Measurements from ENCODE around the gene ACYP1.
A peak's percentile ranks its signal among the peaks of the same experiment; 100 is the strongest.

The ACYP1 gene

DNA sequence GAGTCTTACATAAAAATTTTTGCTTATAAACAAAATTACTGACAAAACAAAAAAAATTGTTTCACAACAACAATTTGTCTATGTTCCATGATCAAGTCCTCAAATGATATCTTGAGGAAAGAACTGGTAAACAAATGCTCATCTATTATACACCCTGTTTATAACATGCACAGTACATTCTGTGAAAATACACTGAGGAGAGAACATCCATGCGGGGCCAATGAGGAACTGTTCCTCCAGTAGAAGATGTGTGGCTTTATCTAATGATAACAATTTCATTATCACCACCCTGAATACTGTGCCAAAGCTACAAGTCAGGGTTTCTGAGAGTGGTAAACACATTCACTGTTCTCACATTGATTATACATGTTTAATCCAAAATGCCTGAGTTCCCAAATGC lies 23.3 kb downstream of the ACYP1 start:
- DNase-seq, result no peak

- DNase-seq, result no peak
Observed at GRCh38 chr14:75032939-75033338, 30.9 kb downstream of the ACYP1 start.

- no peak for DNase-seq
Observed at GRCh38 chr14:75030147-75030546, 33.7 kb downstream of the ACYP1 start.

- no peak for DNase-seq
Observed at GRCh38 chr14:75025876-75026275, 37.9 kb downstream of the ACYP1 start.

GRCh38 chr14:75025082-75025481 lies 38.7 kb downstream of the ACYP1 start:
- peak; percentile 58 for DNase-seq

GRCh38 chr14:75023108-75023507 lies 40.7 kb downstream of the ACYP1 start:
- no peak for DNase-seq

GRCh38 chr14:75022655-75023054 lies 41.2 kb downstream of the ACYP1 start:
- DNase-seq, result no peak

DNA sequence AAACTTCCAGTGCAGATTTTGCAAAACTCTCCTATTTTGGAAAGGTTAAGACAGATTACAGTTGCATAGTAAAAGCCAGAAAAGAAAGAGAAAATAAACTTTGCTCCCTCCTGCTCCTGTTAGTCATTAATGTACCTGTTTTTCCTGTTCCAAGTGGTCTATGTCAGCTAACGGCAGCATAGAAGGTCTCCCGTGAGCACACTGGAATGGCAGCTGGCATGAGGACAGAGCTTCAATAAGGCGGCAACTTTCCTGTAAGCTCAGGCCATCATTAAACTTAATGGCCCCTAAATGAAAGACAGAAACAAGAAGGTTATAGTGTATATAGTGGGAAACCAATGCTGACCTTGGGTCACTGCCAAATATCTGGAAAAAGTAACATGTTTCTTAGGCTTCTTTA lies 45.1 kb downstream of the ACYP1 start:
- DNase-seq, result no peak

GRCh38 chr14:75016815-75017214 lies 47.0 kb downstream of the ACYP1 start:
- no peak for DNase-seq

DNA sequence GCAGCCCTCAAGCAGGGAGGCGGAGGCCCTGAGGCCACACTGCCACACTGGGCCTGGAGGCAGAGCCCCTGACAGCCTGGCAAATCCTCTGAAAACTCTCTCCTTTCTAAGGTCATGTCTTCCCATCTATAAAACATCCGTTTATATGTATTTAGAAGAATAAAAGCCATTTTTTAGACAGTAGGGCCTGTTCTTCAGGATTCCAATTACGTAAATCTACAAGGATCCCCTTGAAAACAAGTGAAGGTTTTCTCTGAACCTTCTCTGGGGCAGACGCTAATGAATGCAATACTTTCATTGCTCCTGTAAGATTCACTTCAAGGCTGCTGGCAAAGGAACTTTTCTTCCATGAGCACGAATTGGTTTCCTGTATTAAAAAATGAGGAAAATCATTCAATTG lies 48.3 kb downstream of the ACYP1 start:
- no peak for DNase-seq

DNA sequence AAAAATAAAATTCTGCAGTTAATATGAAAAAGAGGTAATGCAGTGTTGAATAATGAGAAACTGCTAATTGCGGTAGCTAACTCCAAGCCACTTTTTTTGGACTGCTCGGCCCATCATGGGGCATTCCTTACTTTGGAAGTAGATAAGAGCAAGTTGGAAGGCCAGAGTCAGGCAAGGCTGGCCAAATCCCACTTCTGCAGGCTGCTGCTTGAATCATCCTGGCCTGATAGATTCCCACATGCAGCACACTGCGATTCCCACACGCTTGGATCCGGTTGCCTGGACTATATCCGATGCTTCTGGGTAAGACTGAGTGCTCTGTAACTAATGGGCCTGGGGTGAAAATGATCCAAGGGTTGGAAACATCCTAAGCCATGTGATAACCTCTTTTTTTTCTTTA lies 50.5 kb downstream of the ACYP1 start:
- no peak for DNase-seq

- DNase-seq, result no peak
Observed at GRCh38 chr14:75011356-75011994, 52.3 kb downstream of the ACYP1 start.

DNA sequence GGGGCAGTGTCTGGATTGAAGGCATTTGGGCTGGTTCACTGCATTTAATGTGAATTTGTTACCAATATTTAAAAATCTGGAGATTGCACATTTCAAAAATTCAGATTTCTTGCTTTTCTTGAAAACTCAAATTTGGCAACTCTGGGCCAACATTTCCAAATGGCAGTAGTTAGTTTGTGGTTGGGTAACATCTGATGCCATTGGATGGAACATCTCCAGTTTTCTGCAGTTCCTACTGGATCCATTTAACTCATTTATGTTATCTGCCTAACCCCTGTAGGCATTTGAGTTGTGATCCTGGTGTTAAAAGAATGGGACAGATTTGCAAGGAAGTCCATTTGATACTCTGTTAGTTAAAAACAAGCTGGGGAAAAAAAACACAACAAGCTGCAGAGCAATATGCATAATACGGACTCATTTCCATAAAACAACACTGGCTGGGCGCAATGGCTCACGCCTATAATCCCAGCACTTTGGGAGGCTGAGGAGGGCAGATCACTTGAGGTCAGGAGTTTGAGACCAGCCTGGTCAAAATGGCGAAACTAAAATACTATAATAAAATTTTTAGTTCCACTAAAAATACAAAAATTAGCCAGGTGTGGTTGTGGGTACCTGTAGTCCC lies 53.2 kb downstream of the ACYP1 start:
- DNase-seq, result no peak

- DNase-seq, result no peak
Observed at GRCh38 chr14:75009176-75009575, 54.6 kb downstream of the ACYP1 start.

DNA sequence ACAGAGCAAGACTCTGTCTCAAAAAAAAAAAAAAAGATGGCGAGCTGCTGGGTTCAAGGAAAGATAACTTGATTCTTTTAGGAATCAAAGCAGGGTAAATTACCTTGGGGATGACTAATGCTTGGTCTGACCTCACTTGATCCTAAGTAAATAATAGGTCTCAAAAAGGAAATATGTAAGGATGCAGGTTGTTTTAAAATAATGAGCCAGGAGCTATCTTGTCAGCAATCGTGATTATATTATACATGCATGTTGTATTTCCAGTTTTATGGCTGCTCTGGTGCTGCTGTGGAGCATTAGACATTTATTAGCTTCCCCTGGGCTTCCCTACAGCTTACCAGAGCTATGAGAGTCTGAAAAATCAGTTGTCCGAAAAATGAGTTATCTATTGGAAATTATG lies 58.5 kb downstream of the ACYP1 start:
- no peak for DNase-seq

DNA sequence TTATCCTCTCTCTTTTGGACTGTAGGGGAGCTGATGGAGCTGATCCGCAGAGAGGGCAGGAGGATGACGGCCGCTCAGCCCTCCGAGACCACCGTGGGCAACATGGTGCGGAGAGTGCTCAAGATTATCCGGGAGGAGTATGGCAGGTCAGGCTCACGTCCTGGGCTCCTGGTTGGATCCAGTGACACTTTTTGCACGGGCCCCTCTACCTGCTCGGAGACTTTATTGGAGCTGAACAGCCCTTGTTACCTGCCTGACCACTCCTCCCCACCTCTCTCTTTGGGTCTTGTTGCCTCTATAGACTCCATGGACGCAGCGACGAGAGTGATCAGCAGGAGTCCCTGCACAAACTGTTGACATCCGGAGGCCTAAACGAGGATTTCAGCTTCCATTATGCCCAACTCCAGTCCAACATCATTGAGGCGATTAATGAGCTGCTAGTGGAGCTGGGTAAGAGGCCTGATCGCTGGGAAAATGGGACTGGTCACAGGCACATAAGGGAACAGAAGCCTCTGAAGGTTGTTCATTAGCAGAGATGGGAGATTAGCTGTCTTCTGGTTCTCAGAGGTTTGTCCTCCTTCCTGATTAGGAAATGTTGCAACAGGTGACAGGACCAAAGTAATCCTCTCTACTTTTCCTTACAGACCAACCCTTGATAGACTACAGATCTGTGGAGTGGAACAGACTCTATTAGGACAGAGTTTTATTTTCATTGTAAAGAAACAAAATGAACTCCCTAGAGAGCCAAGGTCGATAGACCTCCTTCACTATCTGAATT lies 60.4 kb downstream of the ACYP1 start:
- DNase-seq, result no peak

Measured in OCI-M1 (cell line).